Endothelial cell of umbilical vein (primary cell): ENCODE results near the gene ARHGAP29. TPM values are rescaled to one million over a fixed set of nuclear protein-coding genes. Genes with fewer than 3 reads are reported as not detected.

Experiments
- BruUV-seq: library from RNA; stranded (reverse); fragments of 400-500 nt; replicated peaks from 2 replicates; lab custom pipeline; 2021; lab: Mats Ljungman, UMichigan
- CTCF ChIA-PET: fragments of 300-600, 350-600 bp; sonication (Branson Sonifier 250); formaldehyde crosslinking; loops from one replicate; lab custom pipeline; 2021; ENCODE audit warnings: antibody characterized with exemption, inconsistent platforms; lab: Charles Lee
- POLR2A ChIA-PET: fragments of 300-600, 350-600 bp; sonication (Branson Sonifier 250); formaldehyde crosslinking; loops from one replicate; lab custom pipeline; 2021; ENCODE audit warnings: antibody characterized with exemption, inconsistent platforms; lab: Charles Lee
- DNase-seq: peaks from one replicate; pipeline ENCODE4 v3.0.0-alpha.2; 2011; ENCODE audit warnings: low read depth, low spot score
- FAIRE-seq: peaks from 2 replicates; lab custom pipeline; 2011; peaks lifted over from hg19 to GRCh38; lab: Jason Lieb, UNC
- H2AFZ ChIP-seq: 2 replicates; pipeline ENCODE4 v1.6.0; 2012; ENCODE audit warnings: low read depth, low read length, control low read depth, inconsistent platforms
- H3K27ac ChIP-seq: 2 replicates; pipeline ENCODE4 v1.5.1; 2011; ENCODE audit warnings: low read depth, mild to moderate bottlenecking, control low read depth, low read length, moderate library complexity; ENCODE audit not compliant: insufficient read depth
- H3K27me3 ChIP-seq, 2 experiments: 2 replicates each; pipeline versions ENCODE4 v1.6.0 to v1.6.1; 2011; ENCODE audit warnings: low read length in 2 of 2, mixed read lengths in 1 of 2; ENCODE audit not compliant: control insufficient read depth in 2 of 2, insufficient read depth in 2 of 2
- H3K36me3 ChIP-seq, 2 experiments: 2 replicates in 1 of 2; 3 replicates in 1 of 2; pipeline ENCODE4 v1.5.1; 2011; ENCODE audit warnings: low read length in 2 of 2, mild to moderate bottlenecking in 1 of 2, moderate library complexity in 1 of 2; ENCODE audit not compliant: control insufficient read depth in 2 of 2, insufficient read depth in 2 of 2; ENCODE audit errors: extremely low read depth in 1 of 2
- H3K4me1 ChIP-seq: 3 replicates; pipeline ENCODE4 v1.5.1; 2011; ENCODE audit warnings: mild to moderate bottlenecking, low read length; ENCODE audit not compliant: control insufficient read depth, insufficient read depth; ENCODE audit errors: extremely low read depth
- H3K4me2 ChIP-seq: 2 replicates; pipeline ENCODE4 v1.6.1; 2011; ENCODE audit warnings: low read length, control low read depth, mixed read lengths; ENCODE audit not compliant: insufficient read depth
- H3K4me3 ChIP-seq, 3 experiments: fragments of 200-600 bp in 1 of 3; sonication (generic), shearing (Covaris generic) in 1 of 3; replicated peaks in 1 of 3; 2 replicates each; pipeline ENCODE4 v1.5.1; 2011 to 2016; ENCODE audit warnings: control low read depth in 3 of 3, low read length in 3 of 3, mild to moderate bottlenecking in 2 of 3, inconsistent platforms in 1 of 3, low read depth in 1 of 3, moderate library complexity in 1 of 3; ENCODE audit not compliant: insufficient read depth in 1 of 3
- H3K79me2 ChIP-seq: 2 replicates; pipeline ENCODE4 v1.6.0; 2012; ENCODE audit warnings: low read length, inconsistent platforms; ENCODE audit not compliant: control insufficient read depth, insufficient read depth
- H3K9ac ChIP-seq: replicated peaks from 2 replicates; pipeline ENCODE3; 2011; ENCODE audit warnings: low read length, control low read depth; ENCODE audit not compliant: insufficient read depth; ENCODE audit errors: extremely low read depth
- H3K9me1 ChIP-seq: replicated peaks from 3 replicates; pipeline ENCODE4 v1.6.0; 2011; ENCODE audit warnings: mild to moderate bottlenecking, low read length; ENCODE audit not compliant: control insufficient read depth, insufficient read depth; ENCODE audit errors: extremely low read depth
- H3K9me3 ChIP-seq: replicated peaks from 2 replicates; pipeline ENCODE4 v1.5.1; 2012; ENCODE audit warnings: low read length, inconsistent platforms; ENCODE audit not compliant: control insufficient read depth, insufficient read depth
- H4K20me1 ChIP-seq: replicated peaks from 2 replicates; pipeline ENCODE3; 2011; ENCODE audit warnings: mild to moderate bottlenecking, low read length; ENCODE audit not compliant: control insufficient read depth, insufficient read depth; ENCODE audit errors: extremely low read depth
- EZH2 ChIP-seq: IDR thresholded peaks from 2 replicates; pipeline ENCODE4 v1.6.1; 2012; ENCODE audit warnings: borderline replicate concordance, low read depth, mild to moderate bottlenecking, moderate library complexity, low read length, inconsistent platforms; ENCODE audit not compliant: severe bottlenecking
- FOS ChIP-seq: IDR thresholded peaks from 2 replicates; pipeline ENCODE4 v1.6.1; 2011; ENCODE audit warnings: mild to moderate bottlenecking, low read length, moderate library complexity, borderline replicate concordance; ENCODE audit not compliant: insufficient read depth
- GATA2 ChIP-seq: IDR thresholded peaks from 2 replicates; pipeline ENCODE4 v1.7.0; 2011; ENCODE audit warnings: low read depth, mild to moderate bottlenecking, moderate library complexity, mixed read lengths, low read length; ENCODE audit not compliant: insufficient read length, insufficient read depth
- JUN ChIP-seq: IDR thresholded peaks from 2 replicates; pipeline ENCODE4 v1.6.1; 2011; ENCODE audit warnings: borderline replicate concordance, low read depth; ENCODE audit not compliant: insufficient read length, insufficient read depth
- MYC ChIP-seq: IDR thresholded peaks from one replicate; pipeline ENCODE4 v1.6.1; 2011; ENCODE audit warnings: mild to moderate bottlenecking, low read depth, low read length
- POLR2A ChIP-seq: IDR thresholded peaks from 2 replicates; pipeline ENCODE4 v1.6.1; 2012; ENCODE audit warnings: low read depth, mild to moderate bottlenecking, control low read depth, low read length
- POLR2AphosphoS5 ChIP-seq: IDR thresholded peaks from 2 replicates; pipeline ENCODE4 v1.6.1; 2012; ENCODE audit warnings: low read depth, mild to moderate bottlenecking, control low read depth, low read length, moderate library complexity; ENCODE audit not compliant: insufficient read depth
- dilution Hi-C: fragments of 300-500 bp; cut with MboI; formaldehyde crosslinking; loops from one replicate; pipeline ENCODE4 v1.15.0; 2019; ENCODE audit warnings: low sequenced_read_pairs; ENCODE audit not compliant: extremely low pct_ligation_motif_present
- intact Hi-C: fragments of 100-400 bp; cut with micrococcal nuclease; formaldehyde crosslinking; loops from one replicate; pipeline ENCODE4 v1.10.0; 2022
- polyA plus RNA-seq, 4 experiments: library from polyadenylated mRNA; depleted of rRNA in 3 of 4; stranded (reverse) in 3 of 4; unstranded in 1 of 4; fragments of >200 nt; gene quantifications; 2 replicates each; pipeline versions ENCODE4 v1.2.1 to v1.2.3, GENCODE V29; 2011 to 2012; ENCODE audit warnings: missing spikeins in 1 of 4
- total RNA-seq: library from RNA; stranded (reverse); gene quantifications from 2 replicates; pipeline ENCODE4 v1.2.3, GENCODE V29; 2021
- TF ChIP-seq, protein P1 (sequence below): IDR thresholded peaks from 2 replicates; pipeline ENCODE4 v1.6.1; 2011; ENCODE audit not compliant: insufficient read depth, insufficient read length
- TF ChIP-seq, protein P2 (sequence below), 2 donors: IDR thresholded peaks; 1 replicate in 1 of 2; 2 replicates in 1 of 2; pipeline ENCODE4 v1.5.1; 2011; ENCODE audit warnings: low read length in 2 of 2, mild to moderate bottlenecking in 2 of 2, moderate library complexity in 2 of 2, control low read depth in 1 of 2, inconsistent platforms in 1 of 2, low read depth in 1 of 2; ENCODE audit not compliant: insufficient read depth in 1 of 2; ENCODE audit errors: extremely low read depth in 1 of 2

Gene ARHGAP29
- total and polyA plus RNA-seq, 2 donors (not counting 3 experiments of a cell fraction or from before 2014, with no cell fraction given) = 56.3 to 199 TPM

DNA sequence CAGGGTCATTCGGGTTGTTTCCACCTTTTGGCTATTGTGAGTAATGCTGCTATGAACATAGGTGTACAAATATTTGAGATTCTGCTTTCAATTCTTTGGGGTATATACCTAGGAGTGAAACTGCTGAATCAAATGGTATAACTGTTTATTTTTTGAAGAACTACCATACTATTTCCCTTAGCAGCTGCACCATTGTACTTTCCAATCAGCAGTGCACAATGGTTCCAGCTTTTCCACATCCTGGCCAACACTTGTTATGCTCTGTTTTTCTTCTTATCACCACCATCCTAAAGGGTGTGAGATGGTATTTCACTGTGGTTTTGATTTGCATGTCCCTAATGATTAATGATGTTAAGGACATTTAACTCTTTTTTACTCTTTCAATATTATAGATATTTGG lies 112.8 kb downstream of the ARHGAP29 start:
- Histone ChIP-seq H3K9me3 (no peaks in the 10 kb centered on the region), H3K27ac (no peak overlapping the region), H3K27me3 (no peaks in the 10 kb centered on the region), H4K20me1 (no peaks in the 10 kb centered on the region), H3K4me2 (no peak overlapping the region), H3K9ac (no peak overlapping the region), H3K36me3 (no peaks in the 10 kb centered on the region), H2AFZ (no peak overlapping the region), H3K4me3 (no peak overlapping the region), H3K9me1 (no peaks in the 10 kb centered on the region), H3K4me1 (peaks cover 14% of the 10 kb centered on the region), H3K79me2 (no peaks in the 10 kb centered on the region)
- intact Hi-C loops (no loop called here), dilution Hi-C loops (no loop called here)
- DNase-seq = peak; percentile 66
- no peak for FAIRE-seq
- ChIA-PET POLR2A (interaction anchor here (0.6 kb wide), 1 partner anchor 62 kb away, joined by 3 read pairs; no protein-coding TSS in a partner anchor), CTCF (interaction anchor here (0.8 to 1.4 kb wide), 3 partner anchors 17 to 56 kb away, joined by 3 to 5 read pairs (median 3); no protein-coding TSS in a partner anchor)
- no TSS peak for BruUV-seq
- no peak for TF ChIP-seq GATA2
- TF ChIP-seq POLR2A = no peak
- no peak for TF ChIP-seq JUN
- TF ChIP-seq EZH2 = no peak
- TF ChIP-seq, protein P1, sequence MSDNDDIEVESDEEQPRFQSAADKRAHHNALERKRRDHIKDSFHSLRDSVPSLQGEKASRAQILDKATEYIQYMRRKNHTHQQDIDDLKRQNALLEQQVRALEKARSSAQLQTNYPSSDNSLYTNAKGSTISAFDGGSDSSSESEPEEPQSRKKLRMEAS = no peak
- TF ChIP-seq, protein P2, sequence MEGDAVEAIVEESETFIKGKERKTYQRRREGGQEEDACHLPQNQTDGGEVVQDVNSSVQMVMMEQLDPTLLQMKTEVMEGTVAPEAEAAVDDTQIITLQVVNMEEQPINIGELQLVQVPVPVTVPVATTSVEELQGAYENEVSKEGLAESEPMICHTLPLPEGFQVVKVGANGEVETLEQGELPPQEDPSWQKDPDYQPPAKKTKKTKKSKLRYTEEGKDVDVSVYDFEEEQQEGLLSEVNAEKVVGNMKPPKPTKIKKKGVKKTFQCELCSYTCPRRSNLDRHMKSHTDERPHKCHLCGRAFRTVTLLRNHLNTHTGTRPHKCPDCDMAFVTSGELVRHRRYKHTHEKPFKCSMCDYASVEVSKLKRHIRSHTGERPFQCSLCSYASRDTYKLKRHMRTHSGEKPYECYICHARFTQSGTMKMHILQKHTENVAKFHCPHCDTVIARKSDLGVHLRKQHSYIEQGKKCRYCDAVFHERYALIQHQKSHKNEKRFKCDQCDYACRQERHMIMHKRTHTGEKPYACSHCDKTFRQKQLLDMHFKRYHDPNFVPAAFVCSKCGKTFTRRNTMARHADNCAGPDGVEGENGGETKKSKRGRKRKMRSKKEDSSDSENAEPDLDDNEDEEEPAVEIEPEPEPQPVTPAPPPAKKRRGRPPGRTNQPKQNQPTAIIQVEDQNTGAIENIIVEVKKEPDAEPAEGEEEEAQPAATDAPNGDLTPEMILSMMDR (IDR thresholded peaks at IDR 0.05; ENCODE audit: extremely low read depth in 1 of 2, insufficient read depth in 1 of 2, low read depth in 1 of 2, low read length in 2 of 2) = no peak
- no peak for TF ChIP-seq MYC
- no peak for TF ChIP-seq FOS
- no peak for TF ChIP-seq POLR2AphosphoS5
